Neural progenitor cell (in vitro differentiated cells): Measurements from ENCODE around the gene GSK3A. TPM values are rescaled to one million over a fixed set of nuclear protein-coding genes. Genes with fewer than 3 reads are reported as not detected.
A peak's percentile ranks its signal among the peaks of the same experiment; 100 is the strongest.

ENCODE experiments used
- DNase-seq: peaks from one replicate; pipeline ENCODE4 v3.0.0-alpha.2; 2016; ENCODE audit warnings: low spot score
- H2AFZ ChIP-seq: fragments of 200-600 bp; sonication (generic); replicated peaks from 2 replicates; pipeline ENCODE4 v1.6.1; 2016; ENCODE audit warnings: antibody characterized with exemption
- H3F3A ChIP-seq: fragments of 200-600 bp; sonication (generic); 2 replicates; pipeline ENCODE4 v1.6.1; 2016; ENCODE audit warnings: antibody characterized with exemption, low read depth
- H3K27ac ChIP-seq: fragments of 200-600 bp; sonication (generic); 2 replicates; pipeline ENCODE4 v1.5.1; 2016; ENCODE audit warnings: mild to moderate bottlenecking
- H3K27me3 ChIP-seq: fragments of 200-600 bp; sonication (generic); 2 replicates; pipeline ENCODE4 v1.6.1; 2016; ENCODE audit warnings: mild to moderate bottlenecking, moderate library complexity
- H3K36me3 ChIP-seq: fragments of 200-600 bp; sonication (generic); 2 replicates; pipeline ENCODE4 v1.5.1; 2016
- H3K4me1 ChIP-seq: fragments of 200-600 bp; sonication (generic); 2 replicates; pipeline ENCODE4 v1.6.1; 2016; ENCODE audit warnings: mixed run types
- H3K4me2 ChIP-seq: fragments of 200-600 bp; sonication (generic); 2 replicates; pipeline ENCODE4 v1.6.1; 2016
- H3K4me3 ChIP-seq: fragments of 200-600 bp; sonication (generic); 2 replicates; pipeline ENCODE4 v1.5.1; 2016
- H3K79me2 ChIP-seq: fragments of 200-600 bp; sonication (generic); 2 replicates; pipeline ENCODE4 v1.6.1; 2016; ENCODE audit warnings: low read depth
- H3K9ac ChIP-seq: fragments of 200-600 bp; sonication (generic); 2 replicates; pipeline ENCODE4 v1.6.1; 2016
- H3K9me3 ChIP-seq: fragments of 200-600 bp; sonication (generic); 2 replicates; pipeline ENCODE4 v1.5.1; 2016; ENCODE audit warnings: low read depth
- H4K20me1 ChIP-seq: fragments of 200-600 bp; sonication (generic); 2 replicates; pipeline ENCODE4 v1.6.1; 2016; ENCODE audit warnings: low read depth
- H3K27ac Mint-ChIP-seq: 3 replicates; pipeline ENCODE4 v1.8.0; 2021; ENCODE audit warnings: mixed read lengths
- H3K27me3 Mint-ChIP-seq: 2 replicates; pipeline ENCODE4 v1.8.0; 2022; ENCODE audit warnings: low read depth, mild to moderate bottlenecking, inconsistent platforms, moderate library complexity, mixed read lengths; ENCODE audit not compliant: insufficient read depth
- H3K36me3 Mint-ChIP-seq: 3 replicates; pipeline ENCODE4 v1.8.0; 2021; ENCODE audit warnings: mixed read lengths
- H3K4me1 Mint-ChIP-seq: 3 replicates; pipeline ENCODE4 v1.8.0; 2021; ENCODE audit warnings: mixed read lengths
- H3K4me3 Mint-ChIP-seq: 3 replicates; pipeline ENCODE4 v1.8.0; 2021; ENCODE audit warnings: mild to moderate bottlenecking, moderate library complexity, mixed read lengths
- H3K9me3 Mint-ChIP-seq: 3 replicates; pipeline ENCODE4 v1.8.0; 2020; ENCODE audit warnings: mixed read lengths
- CTCF ChIP-seq: fragments of 200-600 bp; sonication (generic); IDR thresholded peaks from 2 replicates; pipeline ENCODE4 v1.5.1; 2017; ENCODE audit warnings: antibody characterized with exemption, mild to moderate bottlenecking
- EZH2 ChIP-seq: fragments of 200-600 bp; sonication (generic); IDR thresholded peaks from 2 replicates; pipeline ENCODE4 v1.6.1; 2017; ENCODE audit warnings: antibody characterized with exemption, mild to moderate bottlenecking, moderate library complexity
- EZH2phosphoT487 ChIP-seq: fragments of 200-600 bp; sonication (generic); IDR thresholded peaks from 2 replicates; pipeline ENCODE4 v1.6.1; 2017; ENCODE audit warnings: antibody characterized with exemption
- total RNA-seq: library from RNA; depleted of rRNA; stranded (reverse); fragments of >200 nt; gene quantifications from 2 replicates; pipeline ENCODE4 v1.2.3, GENCODE V29; 2015; ENCODE audit warnings: low replicate concordance

Gene GSK3A
- total RNA-seq, 1 donor from 2014 or later = 22.5 TPM

DNA sequence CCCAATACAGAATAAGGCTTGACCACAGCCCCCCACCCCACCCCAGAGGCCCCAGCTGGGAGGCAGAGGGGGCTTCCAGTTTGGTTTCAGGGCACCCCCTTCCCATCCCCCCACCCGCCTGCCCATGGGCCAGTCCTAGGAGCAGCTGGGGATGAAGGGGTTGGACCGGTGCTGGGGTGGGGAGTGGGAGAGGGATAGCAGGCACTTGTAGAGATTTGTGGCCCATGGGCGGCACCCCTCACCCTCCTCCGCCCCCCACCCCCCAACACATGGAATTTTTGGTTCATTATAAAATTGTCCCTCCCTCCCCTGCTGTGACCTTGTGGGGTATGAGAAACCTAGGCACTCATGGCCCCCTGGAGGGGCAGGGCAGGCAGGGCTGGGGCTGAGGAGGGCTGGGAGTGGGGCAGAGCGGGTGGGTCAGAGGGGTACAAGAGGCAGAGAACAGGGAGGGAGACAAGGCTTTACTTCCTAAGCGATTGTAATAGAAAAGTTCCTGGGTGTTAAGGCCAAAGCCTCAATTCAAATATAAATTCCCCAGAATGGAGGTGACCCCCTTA, 5.3 kb upstream of the GSK3A start:
- H3K4me3 Mint-ChIP-seq = no peak overlapping the region
- H2AFZ ChIP-seq = no peak overlapping the region
- peaks cover 39% of the 10 kb centered on the region for H3K79me2 ChIP-seq
- DNase-seq = no peak
- no peaks in the 10 kb centered on the region for H3K9me3 Mint-ChIP-seq
- no peak overlapping the region for H3K4me3 ChIP-seq
- TF ChIP-seq EZH2 = no peak
- no peak for TF ChIP-seq CTCF
- no peaks in the 10 kb centered on the region for H3K9me3 ChIP-seq
- peaks cover 5% of the 10 kb centered on the region for H3K27me3 Mint-ChIP-seq
- H3K9ac ChIP-seq = no peak overlapping the region
- no peaks in the 10 kb centered on the region for H3K36me3 ChIP-seq
- no peak overlapping the region for H3K27ac Mint-ChIP-seq
- H3K27me3 ChIP-seq = no peaks in the 10 kb centered on the region
- no peak overlapping the region for H3K4me2 ChIP-seq
- H3K4me1 ChIP-seq = peaks cover 13% of the 10 kb centered on the region
- H4K20me1 ChIP-seq = peaks cover 78% of the 10 kb centered on the region
- H3K36me3 Mint-ChIP-seq = peaks cover 2% of the 10 kb centered on the region
- peaks cover 47% of the 10 kb centered on the region for H3F3A ChIP-seq
- no peak overlapping the region for H3K27ac ChIP-seq
- H3K4me1 Mint-ChIP-seq = peaks cover 49% of the 10 kb centered on the region

DNA sequence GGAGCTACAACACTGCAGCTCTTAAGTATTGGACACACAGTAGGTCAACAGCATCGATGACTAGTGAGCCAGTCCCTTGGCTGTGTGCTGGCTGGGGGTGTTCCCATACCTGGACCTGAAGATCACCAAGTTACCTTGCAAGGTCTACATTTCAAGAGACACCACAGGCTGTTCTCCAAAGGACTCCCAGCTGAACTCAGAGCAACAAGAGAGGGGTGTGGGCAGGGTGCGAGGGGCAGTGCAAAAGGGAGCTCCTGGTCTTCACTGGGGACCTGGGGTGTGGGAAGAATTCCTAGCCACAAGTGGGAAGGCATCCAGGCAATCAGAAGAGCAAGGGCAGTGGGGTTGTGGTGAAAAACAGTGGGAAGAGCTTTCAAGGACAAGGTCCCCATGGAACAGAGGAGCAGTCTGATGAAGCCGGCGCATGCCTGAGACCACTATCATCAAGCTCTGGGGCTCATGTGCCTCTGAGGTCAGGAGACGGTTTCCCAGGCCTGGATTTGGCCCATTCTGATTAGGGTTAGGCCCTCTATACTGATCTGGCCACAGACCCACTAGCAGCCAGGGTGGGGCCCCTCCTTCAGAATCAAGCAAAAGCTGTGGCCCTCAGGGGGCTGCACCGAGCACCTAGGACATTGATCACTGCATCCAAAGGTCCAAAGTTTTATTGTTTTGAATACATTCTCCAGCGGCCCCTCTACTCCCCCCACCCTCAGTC, 4.7 kb upstream of the GSK3A start:
- H3K27ac Mint-ChIP-seq = no peak overlapping the region
- peaks cover 3% of the 10 kb centered on the region for H3K27me3 Mint-ChIP-seq
- H3K27me3 ChIP-seq = no peaks in the 10 kb centered on the region
- TF ChIP-seq EZH2 = no peak
- TF ChIP-seq EZH2phosphoT487 = no peak
- no peak for TF ChIP-seq CTCF
- peaks cover 2% of the 10 kb centered on the region for H3K36me3 Mint-ChIP-seq
- H3K4me1 ChIP-seq = peaks cover 7% of the 10 kb centered on the region
- H3K9me3 ChIP-seq = no peaks in the 10 kb centered on the region
- H4K20me1 ChIP-seq = peaks cover 72% of the 10 kb centered on the region
- no peak overlapping the region for H3K4me2 ChIP-seq
- peaks cover 33% of the 10 kb centered on the region for H3K79me2 ChIP-seq
- H3F3A ChIP-seq = peaks cover 43% of the 10 kb centered on the region
- no peak overlapping the region for H2AFZ ChIP-seq
- H3K9ac ChIP-seq = no peak overlapping the region
- peak overlapping the region; percentile 69 for H3K4me3 Mint-ChIP-seq
- H3K4me1 Mint-ChIP-seq = peaks cover 44% of the 10 kb centered on the region
- DNase-seq = no peak
- H3K9me3 Mint-ChIP-seq = no peaks in the 10 kb centered on the region
- no peak overlapping the region for H3K27ac ChIP-seq
- H3K4me3 ChIP-seq = no peak overlapping the region
- H3K36me3 ChIP-seq = no peaks in the 10 kb centered on the region

DNA sequence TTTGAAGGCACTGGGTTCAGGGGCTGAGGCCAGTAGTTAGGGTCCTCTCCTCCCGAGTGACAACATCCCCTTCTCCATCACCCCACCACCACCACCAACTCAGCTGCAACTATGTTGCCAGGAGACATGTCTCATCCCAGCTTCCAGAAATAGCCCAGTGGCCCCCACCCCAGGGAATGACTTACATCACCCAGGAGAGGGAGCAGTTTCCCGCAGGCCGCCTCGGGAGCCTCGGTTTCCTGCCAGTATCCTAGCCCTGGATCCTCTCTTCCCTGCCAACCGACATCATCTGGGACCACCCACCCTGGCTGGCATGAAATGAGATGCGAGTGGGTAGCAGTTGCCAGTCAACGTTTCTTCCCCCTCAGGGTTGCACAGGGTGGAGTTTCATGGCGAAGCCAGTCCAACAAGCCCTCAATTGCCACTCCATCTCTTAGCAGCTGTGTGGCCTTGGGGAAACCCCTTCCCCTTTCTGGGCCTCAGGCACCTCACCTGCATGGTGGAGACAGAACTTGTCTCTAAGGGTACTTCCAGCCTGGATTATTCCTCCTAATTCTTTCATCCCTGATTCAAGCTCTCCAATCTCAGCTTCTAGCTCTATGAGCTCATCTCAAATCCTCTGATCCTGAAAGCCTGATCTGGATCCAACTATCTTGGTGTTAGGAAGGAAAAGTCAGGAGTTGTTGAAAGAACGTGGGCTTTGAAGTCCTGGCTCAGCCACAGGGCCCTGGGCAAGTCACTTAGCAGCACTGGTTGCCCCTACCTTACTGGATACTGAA, 3.9 kb upstream of the GSK3A start:
- peaks cover 33% of the 10 kb centered on the region for H3K79me2 ChIP-seq
- peak overlapping the region; percentile 24 for H3K4me3 Mint-ChIP-seq

More for the DNA sequence above, 3.9 kb upstream of the GSK3A start:
- Histone ChIP-seq H3K9me3 (no peaks in the 10 kb centered on the region), H3K9ac (no peak overlapping the region), H3K27ac (no peak overlapping the region), H3K27me3 (no peaks in the 10 kb centered on the region), H3K36me3 (no peaks in the 10 kb centered on the region), H2AFZ (no peak overlapping the region), H3K4me3 (no peak overlapping the region), H3F3A (peaks cover 43% of the 10 kb centered on the region), H3K4me2 (no peak overlapping the region), H4K20me1 (peaks cover 69% of the 10 kb centered on the region), H3K4me1 (peaks cover 3% of the 10 kb centered on the region)
- TF ChIP-seq EZH2phosphoT487 (no peak), CTCF (peak; percentile 60)
- H3K27me3 Mint-ChIP-seq = peaks cover 3% of the 10 kb centered on the region
- peak; percentile 80 for DNase-seq
- no peak overlapping the region for H3K27ac Mint-ChIP-seq
- H3K36me3 Mint-ChIP-seq = peaks cover 2% of the 10 kb centered on the region
- H3K4me1 Mint-ChIP-seq = peaks cover 43% of the 10 kb centered on the region
- no peaks in the 10 kb centered on the region for H3K9me3 Mint-ChIP-seq
